ENCODE measurements around the gene PDE7B. TPM values are rescaled to one million over a fixed set of nuclear protein-coding genes. Genes with fewer than 3 reads are reported as not detected.

PDE7B gene
- total and polyA plus RNA-seq, 4 donors: 0.26 to 3.7 (median 1.8) TPM

GRCh38 chr6:136155191-136155590 lies 303.7 kb downstream of the PDE7B start:
- H3K9ac ChIP-seq (ENCODE audit: insufficient read depth in 1 of 2, low read length in 2 of 2): no peak overlapping the region
- peaks cover 0 to 40% (median 10%) of the 10 kb centered on the region in 5 donors for H3K4me1 ChIP-seq (ENCODE audit: control insufficient read depth in 5 of 5, insufficient read depth in 5 of 5, low read length in 5 of 5)
- DNase-seq (peak; percentile 65 to 94 (median 89)), ATAC-seq (ENCODE audit: insufficient read depth, low FRiP score) (no peak)
- peaks cover 0 to 2% (median 0%) of the 10 kb centered on the region in 3 donors for H3K27me3 ChIP-seq (ENCODE audit: control insufficient read depth in 3 of 3, insufficient read depth in 3 of 3, low read length in 2 of 3)
- TF ChIP-seq, protein P1, sequence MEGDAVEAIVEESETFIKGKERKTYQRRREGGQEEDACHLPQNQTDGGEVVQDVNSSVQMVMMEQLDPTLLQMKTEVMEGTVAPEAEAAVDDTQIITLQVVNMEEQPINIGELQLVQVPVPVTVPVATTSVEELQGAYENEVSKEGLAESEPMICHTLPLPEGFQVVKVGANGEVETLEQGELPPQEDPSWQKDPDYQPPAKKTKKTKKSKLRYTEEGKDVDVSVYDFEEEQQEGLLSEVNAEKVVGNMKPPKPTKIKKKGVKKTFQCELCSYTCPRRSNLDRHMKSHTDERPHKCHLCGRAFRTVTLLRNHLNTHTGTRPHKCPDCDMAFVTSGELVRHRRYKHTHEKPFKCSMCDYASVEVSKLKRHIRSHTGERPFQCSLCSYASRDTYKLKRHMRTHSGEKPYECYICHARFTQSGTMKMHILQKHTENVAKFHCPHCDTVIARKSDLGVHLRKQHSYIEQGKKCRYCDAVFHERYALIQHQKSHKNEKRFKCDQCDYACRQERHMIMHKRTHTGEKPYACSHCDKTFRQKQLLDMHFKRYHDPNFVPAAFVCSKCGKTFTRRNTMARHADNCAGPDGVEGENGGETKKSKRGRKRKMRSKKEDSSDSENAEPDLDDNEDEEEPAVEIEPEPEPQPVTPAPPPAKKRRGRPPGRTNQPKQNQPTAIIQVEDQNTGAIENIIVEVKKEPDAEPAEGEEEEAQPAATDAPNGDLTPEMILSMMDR (IDR thresholded peaks at IDR 0.05; ENCODE audit: control extremely low read depth, extremely low read depth): no peak
- no peak overlapping the region for H3K4me3 ChIP-seq
- H3K9me3 ChIP-seq (ENCODE audit: control insufficient read depth in 4 of 4, insufficient read depth in 3 of 4, low read length in 3 of 4): no peaks in the 10 kb centered on the region
- peak overlapping the region in 1 of 2 donors; percentile 21 for H3K27ac ChIP-seq (ENCODE audit: low read depth in 1 of 2, low read length in 1 of 2)
- peaks cover 0 to 18% (median 0%) of the 10 kb centered on the region in 4 donors for H3K36me3 ChIP-seq (ENCODE audit: control insufficient read depth in 4 of 4, insufficient read depth in 4 of 4, low read length in 4 of 4)

- Histone ChIP-seq H3K4me3 (no peak overlapping the region), H3K27ac (ENCODE audit: low read depth in 1 of 2, low read length in 1 of 2) (no peak overlapping the region), H3K9me3 (ENCODE audit: control insufficient read depth in 4 of 4, insufficient read depth in 3 of 4, low read length in 3 of 4) (no peaks in the 10 kb centered on the region), H3K36me3 (ENCODE audit: control insufficient read depth in 4 of 4, insufficient read depth in 4 of 4, low read length in 4 of 4) (peaks cover 0 to 13% (median 0%) of the 10 kb centered on the region in 4 donors), H3K27me3 (ENCODE audit: control insufficient read depth in 3 of 3, insufficient read depth in 3 of 3, low read length in 2 of 3) (peaks cover 0 to 3% (median 0%) of the 10 kb centered on the region in 3 donors), H3K9ac (ENCODE audit: insufficient read depth in 1 of 2, low read length in 2 of 2) (no peak overlapping the region), H3K4me1 (ENCODE audit: control insufficient read depth in 5 of 5, insufficient read depth in 5 of 5, low read length in 5 of 5) (peaks cover 0 to 40% (median 13%) of the 10 kb centered on the region in 5 donors)
- ATAC-seq (ENCODE audit: insufficient read depth, low FRiP score) (no peak), DNase-seq (no peak)
- WGBS, 2 donors: 94 to 97% methylated on average over 5 of the region's 5 CpGs
- TF ChIP-seq, protein P1 (IDR thresholded peaks at IDR 0.05; ENCODE audit: control extremely low read depth, extremely low read depth): no peak
These were observed 306.2 kb downstream of the PDE7B start for GRCh38 chr6:136157743-136158142.

DNA sequence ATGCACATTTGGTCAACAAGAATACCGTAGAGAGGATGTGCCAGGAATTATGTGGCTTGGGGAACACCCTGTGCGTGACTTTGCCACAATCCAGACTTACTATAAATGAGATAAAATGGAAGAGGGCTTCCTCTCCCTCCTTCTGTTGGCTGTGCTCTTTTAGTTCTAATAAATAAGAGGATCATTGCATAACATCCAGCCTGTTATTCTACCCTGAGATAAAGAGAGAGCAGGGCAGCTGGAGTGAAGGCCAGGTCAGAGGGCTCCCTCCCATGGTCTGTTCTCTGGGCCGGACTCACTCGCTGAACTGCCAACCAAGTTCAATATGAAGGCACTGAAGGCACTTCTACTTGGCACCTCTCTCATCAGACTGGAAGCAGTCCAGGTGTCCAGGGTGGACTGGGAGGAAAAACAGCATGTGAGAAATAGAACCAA lies 306.9 kb downstream of the PDE7B start:
- TF ChIP-seq, protein P1 (IDR thresholded peaks at IDR 0.05; ENCODE audit: control extremely low read depth, extremely low read depth): no peak
- peaks cover 0 to 36% (median 11%) of the 10 kb centered on the region in 5 donors for H3K4me1 ChIP-seq (ENCODE audit: control insufficient read depth in 5 of 5, insufficient read depth in 5 of 5, low read length in 5 of 5)
- ATAC-seq (ENCODE audit: insufficient read depth, low FRiP score) (peak; percentile 62), DNase-seq (peak; percentile 40 to 68 (median 54))
- H3K9me3 ChIP-seq (ENCODE audit: control insufficient read depth in 4 of 4, insufficient read depth in 3 of 4, low read length in 3 of 4): no peaks in the 10 kb centered on the region
- peak overlapping the region in 1 of 2 donors; percentile 67 for H3K27ac ChIP-seq (ENCODE audit: low read depth in 1 of 2, low read length in 1 of 2)
- H3K4me3 ChIP-seq: no peak overlapping the region
- no peak overlapping the region for H3K9ac ChIP-seq (ENCODE audit: insufficient read depth in 1 of 2, low read length in 2 of 2)
- peaks cover 0 to 10% (median 0%) of the 10 kb centered on the region in 4 donors for H3K36me3 ChIP-seq (ENCODE audit: control insufficient read depth in 4 of 4, insufficient read depth in 4 of 4, low read length in 4 of 4)
- H3K27me3 ChIP-seq (ENCODE audit: control insufficient read depth in 3 of 3, insufficient read depth in 3 of 3, low read length in 2 of 3): peaks cover 0 to 3% (median 0%) of the 10 kb centered on the region in 3 donors
- 69 to 86% methylated on average over 4 of the region's 4 CpGs for WGBS, 2 donors

DNA sequence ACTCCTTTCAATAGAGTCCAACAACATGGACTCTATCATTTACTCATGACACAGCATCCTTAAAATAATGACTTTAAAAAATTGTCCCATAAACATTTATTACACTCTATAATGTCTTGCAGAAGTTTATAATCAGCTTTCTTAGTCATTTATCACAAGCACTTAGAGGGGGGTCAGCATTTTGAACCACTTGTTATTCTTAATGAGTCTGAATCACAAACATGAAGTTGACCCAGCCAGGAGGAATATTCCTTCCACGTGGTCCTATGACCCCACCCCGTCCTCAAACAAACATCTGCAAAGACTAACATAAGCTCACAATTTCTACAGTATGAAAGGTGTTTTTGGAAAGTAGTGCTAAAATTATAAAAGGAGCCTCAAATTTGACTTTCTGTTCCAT lies 307.5 kb downstream of the PDE7B start:
- 70 to 76% methylated on average over 2 of the region's 2 CpGs for WGBS, 2 donors
- no peaks in the 10 kb centered on the region for H3K9me3 ChIP-seq (ENCODE audit: control insufficient read depth in 4 of 4, insufficient read depth in 3 of 4, low read length in 3 of 4)
- DNase-seq (no peak), ATAC-seq (ENCODE audit: insufficient read depth, low FRiP score) (no peak)
- no peak overlapping the region for H3K9ac ChIP-seq (ENCODE audit: insufficient read depth in 1 of 2, low read length in 2 of 2)
- no peak overlapping the region for H3K4me3 ChIP-seq
- peak overlapping the region in 1 of 2 donors; percentile 80 for H3K27ac ChIP-seq (ENCODE audit: low read depth in 1 of 2, low read length in 1 of 2)
- H3K36me3 ChIP-seq (ENCODE audit: control insufficient read depth in 4 of 4, insufficient read depth in 4 of 4, low read length in 4 of 4): peaks cover 0 to 10% (median 0%) of the 10 kb centered on the region in 4 donors
- H3K27me3 ChIP-seq (ENCODE audit: control insufficient read depth in 3 of 3, insufficient read depth in 3 of 3, low read length in 2 of 3): peaks cover 0 to 3% (median 0%) of the 10 kb centered on the region in 3 donors
- peaks cover 0 to 31% (median 11%) of the 10 kb centered on the region in 5 donors for H3K4me1 ChIP-seq (ENCODE audit: control insufficient read depth in 5 of 5, insufficient read depth in 5 of 5, low read length in 5 of 5)
- TF ChIP-seq, protein P1 (IDR thresholded peaks at IDR 0.05; ENCODE audit: control extremely low read depth, extremely low read depth): no peak

All from lung (tissue), 12 donors.